Neural progenitor cell (in vitro differentiated cells): ENCODE results near the gene PLCL1. TPM values are rescaled to one million over a fixed set of nuclear protein-coding genes. Genes with fewer than 3 reads are reported as not detected.

Experiments used
- DNase-seq: peaks from one replicate; pipeline ENCODE4 v3.0.0-alpha.2; 2016; ENCODE audit warnings: low spot score
- H2AFZ ChIP-seq: fragments of 200-600 bp; sonication (generic); replicated peaks from 2 replicates; pipeline ENCODE4 v1.6.1; 2016; ENCODE audit warnings: antibody characterized with exemption
- H3F3A ChIP-seq: fragments of 200-600 bp; sonication (generic); 2 replicates; pipeline ENCODE4 v1.6.1; 2016; ENCODE audit warnings: antibody characterized with exemption, low read depth
- H3K27ac ChIP-seq: fragments of 200-600 bp; sonication (generic); 2 replicates; pipeline ENCODE4 v1.5.1; 2016; ENCODE audit warnings: mild to moderate bottlenecking
- H3K27me3 ChIP-seq: fragments of 200-600 bp; sonication (generic); 2 replicates; pipeline ENCODE4 v1.6.1; 2016; ENCODE audit warnings: mild to moderate bottlenecking, moderate library complexity
- H3K36me3 ChIP-seq: fragments of 200-600 bp; sonication (generic); 2 replicates; pipeline ENCODE4 v1.5.1; 2016
- H3K4me1 ChIP-seq: fragments of 200-600 bp; sonication (generic); 2 replicates; pipeline ENCODE4 v1.6.1; 2016; ENCODE audit warnings: mixed run types
- H3K4me2 ChIP-seq: fragments of 200-600 bp; sonication (generic); 2 replicates; pipeline ENCODE4 v1.6.1; 2016
- H3K4me3 ChIP-seq: fragments of 200-600 bp; sonication (generic); 2 replicates; pipeline ENCODE4 v1.5.1; 2016
- H3K79me2 ChIP-seq: fragments of 200-600 bp; sonication (generic); 2 replicates; pipeline ENCODE4 v1.6.1; 2016; ENCODE audit warnings: low read depth
- H3K9ac ChIP-seq: fragments of 200-600 bp; sonication (generic); 2 replicates; pipeline ENCODE4 v1.6.1; 2016
- H3K9me3 ChIP-seq: fragments of 200-600 bp; sonication (generic); 2 replicates; pipeline ENCODE4 v1.5.1; 2016; ENCODE audit warnings: low read depth
- H4K20me1 ChIP-seq: fragments of 200-600 bp; sonication (generic); 2 replicates; pipeline ENCODE4 v1.6.1; 2016; ENCODE audit warnings: low read depth
- H3K27ac Mint-ChIP-seq: 3 replicates; pipeline ENCODE4 v1.8.0; 2021; ENCODE audit warnings: mixed read lengths
- H3K27me3 Mint-ChIP-seq: 2 replicates; pipeline ENCODE4 v1.8.0; 2022; ENCODE audit warnings: low read depth, mild to moderate bottlenecking, inconsistent platforms, moderate library complexity, mixed read lengths; ENCODE audit not compliant: insufficient read depth
- H3K36me3 Mint-ChIP-seq: 3 replicates; pipeline ENCODE4 v1.8.0; 2021; ENCODE audit warnings: mixed read lengths
- H3K4me1 Mint-ChIP-seq: 3 replicates; pipeline ENCODE4 v1.8.0; 2021; ENCODE audit warnings: mixed read lengths
- H3K4me3 Mint-ChIP-seq: 3 replicates; pipeline ENCODE4 v1.8.0; 2021; ENCODE audit warnings: mild to moderate bottlenecking, moderate library complexity, mixed read lengths
- H3K9me3 Mint-ChIP-seq: 3 replicates; pipeline ENCODE4 v1.8.0; 2020; ENCODE audit warnings: mixed read lengths
- EZH2 ChIP-seq: fragments of 200-600 bp; sonication (generic); IDR thresholded peaks from 2 replicates; pipeline ENCODE4 v1.6.1; 2017; ENCODE audit warnings: antibody characterized with exemption, mild to moderate bottlenecking, moderate library complexity
- EZH2phosphoT487 ChIP-seq: fragments of 200-600 bp; sonication (generic); IDR thresholded peaks from 2 replicates; pipeline ENCODE4 v1.6.1; 2017; ENCODE audit warnings: antibody characterized with exemption
- total RNA-seq: library from RNA; depleted of rRNA; stranded (reverse); fragments of >200 nt; gene quantifications from 2 replicates; pipeline ENCODE4 v1.2.3, GENCODE V29; 2015; ENCODE audit warnings: low replicate concordance
- TF ChIP-seq, protein P1 (sequence below): fragments of 200-600 bp; sonication (generic); IDR thresholded peaks from 2 replicates; pipeline ENCODE4 v1.5.1; 2017; ENCODE audit warnings: antibody characterized with exemption, mild to moderate bottlenecking

PLCL1 gene
- total RNA-seq, 1 donor from 2014 or later, result 0.41 TPM

DNA sequence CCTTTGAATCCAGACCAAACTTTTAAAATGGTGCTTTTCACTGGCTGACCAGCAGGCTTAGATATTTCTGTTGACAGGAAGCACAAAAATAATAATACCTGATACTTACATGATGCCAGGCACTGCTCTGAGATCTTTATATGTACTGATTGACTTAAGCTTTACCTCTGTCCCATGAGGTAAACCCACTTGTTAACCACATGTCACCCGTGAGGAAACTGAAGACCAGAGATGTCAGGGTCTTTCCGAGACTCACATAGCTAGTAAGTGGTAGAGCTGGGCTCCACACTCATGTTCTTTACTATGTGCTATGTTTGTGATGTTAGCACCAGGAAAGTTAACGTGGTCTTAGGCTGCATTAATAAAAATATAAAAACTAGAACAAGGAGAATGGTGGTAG, 297.7 kb downstream of the PLCL1 start:
- no peaks in the 10 kb centered on the region for H4K20me1 ChIP-seq
- no peaks in the 10 kb centered on the region for H3K4me1 Mint-ChIP-seq
- no peaks in the 10 kb centered on the region for H3K79me2 ChIP-seq
- H2AFZ ChIP-seq, result no peak overlapping the region
- H3K9ac ChIP-seq, result no peak overlapping the region
- H3K27me3 Mint-ChIP-seq, result no peaks in the 10 kb centered on the region
- peaks cover 3% of the 10 kb centered on the region for H3K9me3 Mint-ChIP-seq
- no peaks in the 10 kb centered on the region for H3K36me3 ChIP-seq
- no peak overlapping the region for H3K4me3 Mint-ChIP-seq
- TF ChIP-seq EZH2phosphoT487, result no peak
- TF ChIP-seq, protein P1, sequence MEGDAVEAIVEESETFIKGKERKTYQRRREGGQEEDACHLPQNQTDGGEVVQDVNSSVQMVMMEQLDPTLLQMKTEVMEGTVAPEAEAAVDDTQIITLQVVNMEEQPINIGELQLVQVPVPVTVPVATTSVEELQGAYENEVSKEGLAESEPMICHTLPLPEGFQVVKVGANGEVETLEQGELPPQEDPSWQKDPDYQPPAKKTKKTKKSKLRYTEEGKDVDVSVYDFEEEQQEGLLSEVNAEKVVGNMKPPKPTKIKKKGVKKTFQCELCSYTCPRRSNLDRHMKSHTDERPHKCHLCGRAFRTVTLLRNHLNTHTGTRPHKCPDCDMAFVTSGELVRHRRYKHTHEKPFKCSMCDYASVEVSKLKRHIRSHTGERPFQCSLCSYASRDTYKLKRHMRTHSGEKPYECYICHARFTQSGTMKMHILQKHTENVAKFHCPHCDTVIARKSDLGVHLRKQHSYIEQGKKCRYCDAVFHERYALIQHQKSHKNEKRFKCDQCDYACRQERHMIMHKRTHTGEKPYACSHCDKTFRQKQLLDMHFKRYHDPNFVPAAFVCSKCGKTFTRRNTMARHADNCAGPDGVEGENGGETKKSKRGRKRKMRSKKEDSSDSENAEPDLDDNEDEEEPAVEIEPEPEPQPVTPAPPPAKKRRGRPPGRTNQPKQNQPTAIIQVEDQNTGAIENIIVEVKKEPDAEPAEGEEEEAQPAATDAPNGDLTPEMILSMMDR, result no peak
- no peak for TF ChIP-seq EZH2
- H3K4me2 ChIP-seq, result no peak overlapping the region
- no peak for DNase-seq
- H3K27ac Mint-ChIP-seq, result no peak overlapping the region
- no peaks in the 10 kb centered on the region for H3F3A ChIP-seq
- H3K9me3 ChIP-seq, result no peaks in the 10 kb centered on the region
- H3K27me3 ChIP-seq, result no peaks in the 10 kb centered on the region
- no peaks in the 10 kb centered on the region for H3K36me3 Mint-ChIP-seq
- no peak overlapping the region for H3K27ac ChIP-seq
- no peaks in the 10 kb centered on the region for H3K4me1 ChIP-seq
- no peak overlapping the region for H3K4me3 ChIP-seq

DNA sequence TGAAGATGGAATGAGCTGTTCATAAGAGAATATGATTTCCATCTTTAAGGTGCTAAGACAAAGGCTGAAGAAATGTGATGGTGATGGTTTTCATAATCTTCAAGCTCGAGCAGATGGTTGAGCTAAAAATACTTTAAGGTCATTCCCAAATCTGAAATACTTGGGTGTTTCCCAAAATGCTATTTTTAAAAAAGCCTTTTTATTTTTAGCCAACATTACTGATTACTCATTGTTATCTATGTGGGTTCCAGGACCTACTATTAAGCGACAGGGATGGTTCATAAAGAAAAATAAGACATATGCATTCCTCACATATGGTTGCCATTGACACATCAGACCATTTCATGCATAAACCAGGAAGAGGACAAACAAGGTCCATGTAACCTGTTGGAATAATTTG, 298.5 kb downstream of the PLCL1 start:
- Histone ChIP-seq H3K36me3 (no peaks in the 10 kb centered on the region), H3F3A (no peaks in the 10 kb centered on the region), H3K79me2 (no peaks in the 10 kb centered on the region), H3K27me3 (no peaks in the 10 kb centered on the region), H4K20me1 (no peaks in the 10 kb centered on the region), H3K9ac (no peak overlapping the region), H3K9me3 (no peaks in the 10 kb centered on the region), H3K27ac (no peak overlapping the region), H3K4me1 (peaks cover 3% of the 10 kb centered on the region), H3K4me3 (no peak overlapping the region), H3K4me2 (no peak overlapping the region), H2AFZ (no peak overlapping the region)
- no peak overlapping the region for H3K27ac Mint-ChIP-seq
- no peak for TF ChIP-seq EZH2phosphoT487
- TF ChIP-seq EZH2, result no peak
- TF ChIP-seq, protein P1, result no peak
- no peaks in the 10 kb centered on the region for H3K27me3 Mint-ChIP-seq
- no peak overlapping the region for H3K4me3 Mint-ChIP-seq
- peaks cover 7% of the 10 kb centered on the region for H3K4me1 Mint-ChIP-seq
- H3K9me3 Mint-ChIP-seq, result peaks cover 3% of the 10 kb centered on the region
- H3K36me3 Mint-ChIP-seq, result no peaks in the 10 kb centered on the region
- no peak for DNase-seq

- no peaks in the 10 kb centered on the region for H3K36me3 ChIP-seq
- no peak overlapping the region for H2AFZ ChIP-seq
- peaks cover 3% of the 10 kb centered on the region for H3K4me1 ChIP-seq
- H3K36me3 Mint-ChIP-seq, result no peaks in the 10 kb centered on the region
- TF ChIP-seq EZH2 (no peak), EZH2phosphoT487 (no peak)
- TF ChIP-seq, protein P1, result no peak
- no peaks in the 10 kb centered on the region for H4K20me1 ChIP-seq
- H3K9ac ChIP-seq, result no peak overlapping the region
- H3K4me3 ChIP-seq, result no peak overlapping the region
- H3K27ac ChIP-seq, result no peak overlapping the region
- peaks cover 9% of the 10 kb centered on the region for H3K4me1 Mint-ChIP-seq
- H3K9me3 ChIP-seq, result no peaks in the 10 kb centered on the region
- DNase-seq, result no peak
- no peak overlapping the region for H3K27ac Mint-ChIP-seq
- H3K4me2 ChIP-seq, result no peak overlapping the region
- no peak overlapping the region for H3K4me3 Mint-ChIP-seq
- H3K79me2 ChIP-seq, result no peaks in the 10 kb centered on the region
- no peaks in the 10 kb centered on the region for H3K27me3 ChIP-seq
- peaks cover 3% of the 10 kb centered on the region for H3K9me3 Mint-ChIP-seq
- no peaks in the 10 kb centered on the region for H3K27me3 Mint-ChIP-seq
- H3F3A ChIP-seq, result no peaks in the 10 kb centered on the region
These were observed 302.4 kb downstream of the PLCL1 start for GRCh38 chr2:198106621-198107385.
